HEK293 (cell line): ENCODE results near the gene UQCC3.

Experiments
- CTCF ChIA-PET: fragments of 350-600 bp; formaldehyde crosslinking; extraction: SDS; loops from one replicate; lab custom pipeline; 2021; ENCODE audit warnings: antibody characterized with exemption; lab: Yijun Ruan, JAX
- POLR2A ChIA-PET: fragments of 300-600 bp; formaldehyde crosslinking; extraction: SDS; loops from one replicate; lab custom pipeline; 2020; ENCODE audit warnings: antibody characterized with exemption, inconsistent platforms; lab: Yijun Ruan, JAX
- H3K27ac ChIP-seq: fragments of 200-500 bp; sonication (Bioruptor generic); 2 replicates; pipeline ENCODE4 v1.5.1; 2014; ENCODE audit warnings: low read depth, low read length, control low read depth, inconsistent platforms; ENCODE audit errors: extremely low read depth
- H3K36me3 ChIP-seq, 2 experiments: fragments of 200-500 bp in 1 of 2; sonication (Bioruptor generic) in 1 of 2; 1 replicate in 1 of 2; 2 replicates in 1 of 2; pipeline ENCODE4 v1.5.1; 2014 to 2017; ENCODE audit warnings: inconsistent platforms in 2 of 2, low read length in 2 of 2; ENCODE audit not compliant: control insufficient read depth in 2 of 2, insufficient read depth in 1 of 2
- H3K4me1 ChIP-seq: fragments of 200-500 bp; sonication (Bioruptor generic); 2 replicates; pipeline ENCODE4 v1.5.1; 2014; ENCODE audit warnings: mild to moderate bottlenecking, low read length, inconsistent platforms; ENCODE audit not compliant: control insufficient read depth, insufficient read depth
- H3K4me3 ChIP-seq: 2 replicates; pipeline ENCODE4 v1.5.1; 2011; ENCODE audit warnings: low read depth, mild to moderate bottlenecking, control low read depth, low read length, moderate library complexity
- H3K9me3 ChIP-seq: fragments of 200-500 bp; sonication (Bioruptor generic); 2 replicates; pipeline ENCODE4 v1.5.1; 2014; ENCODE audit warnings: low read depth, low read length, inconsistent platforms; ENCODE audit not compliant: control insufficient read depth, insufficient read depth
- BCL11B ChIP-seq: fragments of 450-650 bp; formaldehyde crosslinking; IDR thresholded peaks from 2 replicates; pipeline ENCODE4 v1.5.1; 2016; ENCODE audit warnings: low read depth, missing biosample characterization, missing genetic modification characterization
- CTCF ChIP-seq: fragments of 450-650 bp; formaldehyde crosslinking; IDR thresholded peaks from 2 replicates; pipeline ENCODE4 v1.5.1; 2016; ENCODE audit warnings: missing biosample characterization, missing genetic modification characterization
- GFI1B ChIP-seq: fragments of 450-650 bp; formaldehyde crosslinking; IDR thresholded peaks from 2 replicates; pipeline ENCODE4 v1.5.1; 2016; ENCODE audit warnings: missing biosample characterization, missing genetic modification characterization
- HOXA7 ChIP-seq: sonication (generic); formaldehyde crosslinking; IDR thresholded peaks from 2 replicates; pipeline ENCODE4 v1.8.1; 2022; ENCODE audit warnings: missing genetic modification reagents, borderline replicate concordance
- IKZF3 ChIP-seq: fragments of 450-650 bp; IDR thresholded peaks from 2 replicates; pipeline ENCODE4 v1.5.0; 2018; ENCODE audit warnings: missing biosample characterization, mild to moderate bottlenecking, missing genetic modification characterization, moderate library complexity
- KLF17 ChIP-seq: fragments of 450-650 bp; formaldehyde crosslinking; IDR thresholded peaks from 2 replicates; pipeline ENCODE4 v1.5.1; 2016; ENCODE audit warnings: missing biosample characterization, missing genetic modification characterization
- KLF8 ChIP-seq: fragments of 450-650 bp; formaldehyde crosslinking; IDR thresholded peaks from 2 replicates; pipeline ENCODE4 v1.5.1; 2016; ENCODE audit warnings: missing biosample characterization, missing genetic modification characterization
- SCRT2 ChIP-seq: fragments of 450-650 bp; formaldehyde crosslinking; IDR thresholded peaks from 2 replicates; pipeline ENCODE4 v1.5.1; 2016; ENCODE audit warnings: missing biosample characterization, missing genetic modification characterization
- SP7 ChIP-seq: fragments of 450-650 bp; formaldehyde crosslinking; IDR thresholded peaks from 2 replicates; pipeline ENCODE4 v1.5.1; 2016; ENCODE audit warnings: missing biosample characterization, missing genetic modification characterization
- ZBTB1 ChIP-seq: fragments of 450-650 bp; formaldehyde crosslinking; IDR thresholded peaks from 2 replicates; pipeline ENCODE4 v1.5.1; 2016; ENCODE audit warnings: missing biosample characterization, missing genetic modification characterization
- ZEB2 ChIP-seq: fragments of 450-650 bp; formaldehyde crosslinking; IDR thresholded peaks from 2 replicates; pipeline ENCODE4 v1.5.1; 2016; ENCODE audit warnings: missing biosample characterization, missing genetic modification characterization
- ZFP37 ChIP-seq: fragments of 450-650 bp; formaldehyde crosslinking; IDR thresholded peaks from 2 replicates; pipeline ENCODE4 v1.5.1; 2016; ENCODE audit warnings: missing biosample characterization, missing genetic modification characterization
- ZNF2 ChIP-seq: fragments of 450-650 bp; formaldehyde crosslinking; IDR thresholded peaks from 2 replicates; pipeline ENCODE4 v1.5.1; 2016; ENCODE audit warnings: missing biosample characterization, missing genetic modification characterization
- ZNF211 ChIP-seq: fragments of 450-650 bp; formaldehyde crosslinking; IDR thresholded peaks from 2 replicates; pipeline ENCODE4 v1.5.1; 2016; ENCODE audit warnings: low read depth, missing biosample characterization, missing genetic modification characterization
- ZNF266 ChIP-seq: fragments of 450-650 bp; formaldehyde crosslinking; IDR thresholded peaks from 2 replicates; pipeline ENCODE4 v1.5.1; 2016; ENCODE audit warnings: missing biosample characterization, missing genetic modification characterization, low read depth
- ZNF292 ChIP-seq: fragments of 450-650 bp; formaldehyde crosslinking; IDR thresholded peaks from 2 replicates; pipeline ENCODE4 v1.5.1; 2016; ENCODE audit warnings: low read depth, missing biosample characterization, missing genetic modification characterization, borderline replicate concordance
- ZNF302 ChIP-seq: fragments of 450-650 bp; formaldehyde crosslinking; IDR thresholded peaks from 2 replicates; pipeline ENCODE4 v1.5.1; 2016; ENCODE audit warnings: missing biosample characterization, missing genetic modification characterization, low read depth
- ZNF324 ChIP-seq: fragments of 450-650 bp; formaldehyde crosslinking; IDR thresholded peaks from 2 replicates; pipeline ENCODE4 v1.5.1; 2016; ENCODE audit warnings: missing biosample characterization, missing genetic modification characterization
- ZNF354C ChIP-seq: fragments of 450-650 bp; formaldehyde crosslinking; IDR thresholded peaks from 2 replicates; pipeline ENCODE4 v1.5.1; 2016; ENCODE audit warnings: missing biosample characterization, missing genetic modification characterization, low read depth, borderline replicate concordance
- ZNF37A ChIP-seq: fragments of 450-650 bp; IDR thresholded peaks from 2 replicates; pipeline ENCODE4 v1.5.1; 2018; ENCODE audit warnings: missing biosample characterization, missing genetic modification characterization
- ZNF433 ChIP-seq: fragments of 450-650 bp; formaldehyde crosslinking; IDR thresholded peaks from 2 replicates; pipeline ENCODE4 v1.5.1; 2016; ENCODE audit warnings: missing biosample characterization, missing genetic modification characterization, low read depth
- ZNF510 ChIP-seq: fragments of 450-650 bp; formaldehyde crosslinking; IDR thresholded peaks from 2 replicates; pipeline ENCODE4 v1.5.1; 2018; ENCODE audit warnings: mild to moderate bottlenecking, missing genetic modification characterization, missing biosample characterization; ENCODE audit not compliant: insufficient replicate concordance
- ZNF558 ChIP-seq: fragments of 450-650 bp; formaldehyde crosslinking; IDR thresholded peaks from 2 replicates; pipeline ENCODE4 v1.5.1; 2016; ENCODE audit warnings: missing biosample characterization, missing genetic modification characterization
- ZNF768 ChIP-seq: fragments of 450-650 bp; formaldehyde crosslinking; IDR thresholded peaks from 2 replicates; pipeline ENCODE4 v1.5.1; 2018; ENCODE audit warnings: missing biosample characterization, mild to moderate bottlenecking, missing genetic modification characterization
- ZNF776 ChIP-seq: fragments of 450-650 bp; formaldehyde crosslinking; IDR thresholded peaks from 2 replicates; pipeline ENCODE4 v1.5.0; 2017; ENCODE audit warnings: missing biosample characterization, missing genetic modification characterization, borderline replicate concordance
- ZNF830 ChIP-seq: fragments of 450-650 bp; IDR thresholded peaks from 2 replicates; pipeline ENCODE4 v1.5.0; 2018; ENCODE audit warnings: missing biosample characterization, missing genetic modification characterization, low read depth, mild to moderate bottlenecking, moderate library complexity
- ZNF837 ChIP-seq: fragments of 450-650 bp; formaldehyde crosslinking; IDR thresholded peaks from 2 replicates; pipeline ENCODE4 v1.5.1; 2016; ENCODE audit warnings: missing biosample characterization, missing genetic modification characterization
- ZSCAN5A ChIP-seq: fragments of 450-650 bp; formaldehyde crosslinking; IDR thresholded peaks from 2 replicates; pipeline ENCODE4 v1.5.1; 2016; ENCODE audit warnings: missing biosample characterization, missing genetic modification characterization
- TF ChIP-seq, protein P1 (sequence below): fragments of 450-650 bp; formaldehyde crosslinking; IDR thresholded peaks from 2 replicates; pipeline ENCODE4 v1.5.1; 2016; ENCODE audit warnings: missing biosample characterization, missing genetic modification characterization, borderline replicate concordance
- TF ChIP-seq, protein P2 (sequence below): fragments of 450-650 bp; formaldehyde crosslinking; IDR thresholded peaks from 2 replicates; pipeline ENCODE4 v1.5.1; 2016; ENCODE audit warnings: missing biosample characterization, missing genetic modification characterization

The UQCC3 gene

GRCh38 chr11:62707277-62707861, 35.9 kb downstream of the UQCC3 start, which contains the start of the genes BSCL2 and GNG3:
TSS of gene BSCL2 (minus strand) at chr11:62707424. CDS start at chr11:62707195, 229 bp downstream.
TSS of gene GNG3 (plus strand) at chr11:62707676. CDS start at chr11:62708296, 620 bp downstream.
- Histone ChIP-seq H3K4me3 (peak within 1 kb of the TSS; percentile 11), H3K9me3 (no peaks in the 10 kb centered on the region), H3K36me3 (peaks cover 1 to 89% of the 10 kb centered on the region in 2 experiments), H3K27ac (peak within 1 kb of the TSS; percentile 62), H3K4me1 (peaks cover 3% of the 10 kb centered on the region; the same call in 1 of the 2 replicates)
- POLR2A ChIA-PET, result interaction anchor here (0.8 to 3.7 kb wide), 13 partner anchors 8 to 134 kb away, joined by 3 to 34 read pairs (median 11); partner anchors contain the start of genes HNRNPUL2, LBHD1, MTA2 and STX5
- CTCF ChIA-PET, result interaction anchor here (0.5 to 1.2 kb wide), 2 partner anchors 39 to 62 kb away, joined by 3 read pairs; no protein-coding TSS in a partner anchor
- TF ChIP-seq ZEB2 (no peak), ZNF510 (tag by site-specific recombination) (no peak), KLF17 (tag by site-specific recombination) (0 out of 2 replicates have a peak, but pooled peaks have one; percentile 48), ZNF768 (tag by site-specific recombination) (no peak), ZNF292 (tag by site-specific recombination) (no peak), ZSCAN5A (tag by site-specific recombination) (no peak), ZNF776 (tag by site-specific recombination) (no peak), ZNF558 (tag by site-specific recombination) (no peak), SP7 (tag by site-specific recombination) (no peak), ZNF211 (tag by site-specific recombination) (no peak), ZNF302 (no peak), ZFP37 (tag by site-specific recombination) (no peak), IKZF3 (tag by site-specific recombination) (no peak), ZNF324 (tag by site-specific recombination) (no peak), ZNF2 (0 out of 2 replicates have a peak, but pooled peaks have one; percentile 57), ZNF837 (tag by site-specific recombination) (no peak), GFI1B (tag by site-specific recombination) (no peak), ZNF433 (tag by site-specific recombination) (no peak), ZNF266 (tag by site-specific recombination) (no peak), KLF8 (tag by site-specific recombination) (0 out of 2 replicates have a peak, but pooled peaks have one; percentile 27), ZBTB1 (tag by site-specific recombination) (no peak), SCRT2 (tag by site-specific recombination) (no peak), ZNF830 (no peak), ZNF37A (tag by site-specific recombination) (no peak), BCL11B (no peak), ZNF354C (tag by site-specific recombination) (no peak), CTCF (tag by site-specific recombination) (no peak), HOXA7 (CRISPR knock-in tag) (no peak)
- TF ChIP-seq, protein P1, sequence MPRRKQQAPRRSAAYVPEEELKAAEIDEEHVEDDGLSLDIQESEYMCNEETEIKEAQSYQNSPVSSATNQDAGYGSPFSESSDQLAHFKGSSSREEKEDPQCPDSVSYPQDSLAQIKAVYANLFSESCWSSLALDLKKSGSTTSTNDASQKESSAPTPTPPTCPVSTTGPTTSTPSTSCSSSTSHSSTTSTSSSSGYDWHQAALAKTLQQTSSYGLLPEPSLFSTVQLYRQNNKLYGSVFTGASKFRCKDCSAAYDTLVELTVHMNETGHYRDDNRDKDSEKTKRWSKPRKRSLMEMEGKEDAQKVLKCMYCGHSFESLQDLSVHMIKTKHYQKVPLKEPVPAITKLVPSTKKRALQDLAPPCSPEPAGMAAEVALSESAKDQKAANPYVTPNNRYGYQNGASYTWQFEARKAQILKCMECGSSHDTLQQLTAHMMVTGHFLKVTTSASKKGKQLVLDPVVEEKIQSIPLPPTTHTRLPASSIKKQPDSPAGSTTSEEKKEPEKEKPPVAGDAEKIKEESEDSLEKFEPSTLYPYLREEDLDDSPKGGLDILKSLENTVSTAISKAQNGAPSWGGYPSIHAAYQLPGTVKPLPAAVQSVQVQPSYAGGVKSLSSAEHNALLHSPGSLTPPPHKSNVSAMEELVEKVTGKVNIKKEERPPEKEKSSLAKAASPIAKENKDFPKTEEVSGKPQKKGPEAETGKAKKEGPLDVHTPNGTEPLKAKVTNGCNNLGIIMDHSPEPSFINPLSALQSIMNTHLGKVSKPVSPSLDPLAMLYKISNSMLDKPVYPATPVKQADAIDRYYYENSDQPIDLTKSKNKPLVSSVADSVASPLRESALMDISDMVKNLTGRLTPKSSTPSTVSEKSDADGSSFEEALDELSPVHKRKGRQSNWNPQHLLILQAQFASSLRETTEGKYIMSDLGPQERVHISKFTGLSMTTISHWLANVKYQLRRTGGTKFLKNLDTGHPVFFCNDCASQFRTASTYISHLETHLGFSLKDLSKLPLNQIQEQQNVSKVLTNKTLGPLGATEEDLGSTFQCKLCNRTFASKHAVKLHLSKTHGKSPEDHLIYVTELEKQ (tag by site-specific recombination), result no peak
- TF ChIP-seq, protein P2, sequence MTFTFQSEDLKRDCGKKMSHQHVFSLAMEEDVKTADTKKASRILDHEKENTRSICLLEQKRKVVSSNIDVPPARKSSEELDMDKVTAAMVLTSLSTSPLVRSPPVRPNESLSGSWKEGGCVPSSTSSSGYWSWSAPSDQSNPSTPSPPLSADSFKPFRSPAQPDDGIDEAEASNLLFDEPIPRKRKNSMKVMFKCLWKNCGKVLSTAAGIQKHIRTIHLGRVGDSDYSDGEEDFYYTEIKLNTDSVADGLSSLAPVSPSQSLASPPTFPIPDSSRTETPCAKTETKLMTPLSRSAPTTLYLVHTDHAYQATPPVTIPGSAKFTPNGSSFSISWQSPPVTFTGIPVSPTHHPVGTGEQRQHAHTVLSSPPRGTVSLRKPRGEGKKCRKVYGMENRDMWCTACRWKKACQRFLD (tag by site-specific recombination), result no peak
